Left ventricle myocardium inferior (tissue), 1 donor: Measurements from ENCODE around the gene MTUS2. TPM values are rescaled to one million over a fixed set of nuclear protein-coding genes. Genes with fewer than 3 reads are reported as not detected.

Experiments
- DNase-seq: peaks from one replicate; pipeline ENCODE4 v3.0.0-alpha.2; 2020
- H3K27ac ChIP-seq: fragments of 200-600 bp; replicated peaks from 2 replicates; pipeline ENCODE4 v1.8.0; 2021
- H3K27me3 ChIP-seq: fragments of 200-600 bp; 2 replicates; pipeline ENCODE4 v1.8.0; 2021; ENCODE audit warnings: low read depth
- H3K36me3 ChIP-seq: fragments of 200-600 bp; 2 replicates; pipeline ENCODE4 v1.8.0; 2021
- H3K4me1 ChIP-seq: fragments of 200-600 bp; 2 replicates; pipeline ENCODE4 v1.8.0; 2021
- H3K4me3 ChIP-seq: fragments of 200-600 bp; 2 replicates; pipeline ENCODE4 v1.8.0; 2021; ENCODE audit warnings: mild to moderate bottlenecking, moderate library complexity
- H3K9me3 ChIP-seq: fragments of 200-600 bp; replicated peaks from 2 replicates; pipeline ENCODE4 v1.8.0; 2021
- intact Hi-C: fragments of 100-400 bp; cut with micrococcal nuclease; formaldehyde crosslinking; loops from one replicate; pipeline ENCODE4 v1.11.0; 2022
- total RNA-seq: library from RNA; stranded (reverse); fragmentation: NEBNext Ultra II Directional; extraction: Animal tissue kit (Norgen Biotek cat#: 25700); gene quantifications from one replicate; pipeline ENCODE4 v1.2.1, GENCODE V29; 2021
- TF ChIP-seq, protein P1 (sequence below): fragments of 200-600 bp; IDR thresholded peaks from 2 replicates; pipeline ENCODE4 v1.8.0; 2021; ENCODE audit warnings: antibody characterized with exemption, mild to moderate bottlenecking, borderline replicate concordance
- donor health status: DM: no; HTN: yes; CAD: no; lungs with severe emphysema.

Gene MTUS2
- total RNA-seq, 1 donor from 2014 or later, result 101 TPM

DNA sequence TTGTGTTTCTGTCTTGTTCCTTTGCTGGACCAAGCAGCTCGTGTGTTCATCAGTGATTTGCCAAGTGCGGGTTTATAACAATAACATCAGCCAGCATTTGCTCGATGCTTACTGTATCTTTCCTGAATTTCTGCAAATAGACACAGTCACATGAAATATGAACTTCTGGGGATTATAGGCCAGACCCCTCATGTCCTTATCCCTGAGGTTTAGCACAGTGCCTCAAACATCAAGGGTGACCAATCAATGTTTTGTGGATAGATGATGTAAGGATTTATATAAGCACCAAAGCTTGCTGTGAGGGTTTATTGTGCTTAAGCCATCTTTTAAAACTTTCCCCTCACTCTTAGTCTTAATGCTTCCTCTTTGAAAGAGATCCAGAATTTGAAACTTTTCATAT is 451.5 kb downstream of the MTUS2 start:
- Histone ChIP-seq H3K4me3 (no peak overlapping the region), H3K36me3 (no peaks in the 10 kb centered on the region), H3K27ac (no peak overlapping the region), H3K4me1 (no peaks in the 10 kb centered on the region), H3K27me3 (no peaks in the 10 kb centered on the region), H3K9me3 (no peaks in the 10 kb centered on the region)
- TF ChIP-seq, protein P1, sequence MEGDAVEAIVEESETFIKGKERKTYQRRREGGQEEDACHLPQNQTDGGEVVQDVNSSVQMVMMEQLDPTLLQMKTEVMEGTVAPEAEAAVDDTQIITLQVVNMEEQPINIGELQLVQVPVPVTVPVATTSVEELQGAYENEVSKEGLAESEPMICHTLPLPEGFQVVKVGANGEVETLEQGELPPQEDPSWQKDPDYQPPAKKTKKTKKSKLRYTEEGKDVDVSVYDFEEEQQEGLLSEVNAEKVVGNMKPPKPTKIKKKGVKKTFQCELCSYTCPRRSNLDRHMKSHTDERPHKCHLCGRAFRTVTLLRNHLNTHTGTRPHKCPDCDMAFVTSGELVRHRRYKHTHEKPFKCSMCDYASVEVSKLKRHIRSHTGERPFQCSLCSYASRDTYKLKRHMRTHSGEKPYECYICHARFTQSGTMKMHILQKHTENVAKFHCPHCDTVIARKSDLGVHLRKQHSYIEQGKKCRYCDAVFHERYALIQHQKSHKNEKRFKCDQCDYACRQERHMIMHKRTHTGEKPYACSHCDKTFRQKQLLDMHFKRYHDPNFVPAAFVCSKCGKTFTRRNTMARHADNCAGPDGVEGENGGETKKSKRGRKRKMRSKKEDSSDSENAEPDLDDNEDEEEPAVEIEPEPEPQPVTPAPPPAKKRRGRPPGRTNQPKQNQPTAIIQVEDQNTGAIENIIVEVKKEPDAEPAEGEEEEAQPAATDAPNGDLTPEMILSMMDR, result no peak
- intact Hi-C loops, result no loop called here
- no peak for DNase-seq

DNA sequence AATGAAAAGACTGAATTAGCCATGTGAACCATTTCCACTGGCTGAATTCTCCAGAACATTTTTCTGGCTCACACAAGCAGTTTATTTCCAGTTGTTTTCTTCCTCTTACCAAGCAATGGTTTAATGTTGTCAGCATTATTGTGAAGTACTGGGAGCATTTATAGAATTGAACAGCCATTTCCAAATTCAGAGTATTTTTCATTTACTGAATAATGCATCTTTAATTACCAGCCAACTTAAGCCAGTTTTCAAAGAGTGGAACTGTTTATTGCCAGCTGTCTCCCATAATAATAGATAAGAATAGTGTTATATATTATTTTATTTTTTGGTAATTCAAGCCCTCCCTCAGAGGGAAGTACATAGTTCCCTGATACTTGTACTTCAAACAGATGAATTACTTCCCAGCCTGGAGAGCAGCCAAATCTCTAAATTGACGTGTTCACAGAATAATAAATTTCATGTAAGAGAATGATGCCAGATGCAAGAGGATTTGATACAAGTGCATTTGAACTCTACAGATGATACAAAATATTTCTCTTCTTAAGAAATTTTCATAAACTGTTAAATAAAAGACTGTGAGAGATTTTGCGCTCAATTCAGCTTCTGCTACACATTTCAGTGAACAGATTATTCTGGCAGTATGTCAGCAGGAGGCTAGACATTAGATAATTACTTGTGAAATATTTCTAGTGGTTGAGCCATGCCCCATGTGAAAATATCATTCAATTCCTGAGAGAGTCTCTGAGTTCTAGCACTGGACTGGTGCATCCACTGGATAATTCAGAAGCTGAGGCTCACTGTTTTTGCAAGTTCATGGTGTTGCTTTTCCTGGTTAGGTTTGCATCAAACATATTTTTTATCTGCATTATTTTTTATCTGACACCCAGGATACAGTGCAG is 459.5 kb downstream of the MTUS2 start:
- Histone ChIP-seq H3K4me3 (no peak overlapping the region), H3K27me3 (no peaks in the 10 kb centered on the region), H3K9me3 (no peaks in the 10 kb centered on the region), H3K36me3 (no peaks in the 10 kb centered on the region), H3K4me1 (peaks cover 14% of the 10 kb centered on the region), H3K27ac (no peak overlapping the region)
- TF ChIP-seq, protein P1, result no peak
- no peak for DNase-seq
- intact Hi-C loops, result no loop called here

DNA sequence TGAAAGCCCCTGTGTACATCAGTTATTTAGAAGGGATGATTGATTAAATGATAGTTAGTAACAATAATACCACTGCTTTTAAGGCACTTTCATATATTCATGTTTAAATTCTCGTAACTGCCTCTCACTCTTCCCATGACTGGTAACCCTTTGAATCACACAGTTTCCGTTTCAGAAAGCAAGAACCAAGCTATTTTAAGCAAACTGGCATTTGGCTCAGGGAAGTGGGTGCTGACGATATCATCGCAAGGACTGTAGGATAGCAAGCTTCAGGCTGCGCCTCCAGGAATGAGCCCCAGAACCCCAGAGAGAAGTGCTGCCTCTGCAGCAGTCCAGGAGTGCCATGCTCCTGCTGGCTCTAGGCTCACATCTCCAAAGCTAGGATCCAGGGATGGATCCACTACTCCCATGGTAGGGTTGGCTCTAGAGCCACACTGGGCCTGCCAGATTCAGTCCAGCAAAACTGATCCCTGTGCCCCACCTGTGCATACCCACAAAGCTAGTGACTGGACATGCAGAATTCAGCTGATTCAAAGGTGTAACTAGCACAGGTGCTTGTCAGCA is 461.9 kb downstream of the MTUS2 start:
- H3K36me3 ChIP-seq, result no peaks in the 10 kb centered on the region
- TF ChIP-seq, protein P1, result no peak
- H3K4me3 ChIP-seq, result no peak overlapping the region
- no peak overlapping the region for H3K27ac ChIP-seq
- peaks cover 14% of the 10 kb centered on the region for H3K4me1 ChIP-seq
- intact Hi-C loops, result no loop called here
- H3K27me3 ChIP-seq, result no peaks in the 10 kb centered on the region
- DNase-seq, result no peak
- H3K9me3 ChIP-seq, result no peaks in the 10 kb centered on the region

DNA sequence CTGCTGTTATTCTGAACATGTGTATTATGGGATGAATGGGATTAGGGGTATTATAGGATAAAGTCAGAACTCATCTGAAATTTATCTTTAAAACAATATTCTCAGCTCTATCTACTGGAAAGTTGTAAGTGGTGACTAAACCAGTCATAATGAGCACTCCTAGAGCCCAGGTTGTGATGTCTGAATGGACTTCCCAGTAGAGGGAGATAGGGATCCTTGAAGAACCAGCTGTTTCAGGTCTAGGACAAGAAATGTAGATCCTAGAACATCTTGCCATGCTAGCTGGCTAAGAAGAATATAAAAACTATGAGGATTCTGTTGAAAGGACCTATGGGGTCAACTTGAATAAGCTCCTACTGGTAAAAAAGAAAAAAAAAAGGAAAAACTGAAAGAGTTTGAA is 464.6 kb downstream of the MTUS2 start:
- Histone ChIP-seq H3K27ac (no peak overlapping the region), H3K9me3 (no peaks in the 10 kb centered on the region), H3K27me3 (no peaks in the 10 kb centered on the region), H3K4me1 (peaks cover 10% of the 10 kb centered on the region), H3K36me3 (no peaks in the 10 kb centered on the region), H3K4me3 (no peak overlapping the region)
- intact Hi-C loops, result no loop called here
- no peak for DNase-seq
- TF ChIP-seq, protein P1, result no peak

DNA sequence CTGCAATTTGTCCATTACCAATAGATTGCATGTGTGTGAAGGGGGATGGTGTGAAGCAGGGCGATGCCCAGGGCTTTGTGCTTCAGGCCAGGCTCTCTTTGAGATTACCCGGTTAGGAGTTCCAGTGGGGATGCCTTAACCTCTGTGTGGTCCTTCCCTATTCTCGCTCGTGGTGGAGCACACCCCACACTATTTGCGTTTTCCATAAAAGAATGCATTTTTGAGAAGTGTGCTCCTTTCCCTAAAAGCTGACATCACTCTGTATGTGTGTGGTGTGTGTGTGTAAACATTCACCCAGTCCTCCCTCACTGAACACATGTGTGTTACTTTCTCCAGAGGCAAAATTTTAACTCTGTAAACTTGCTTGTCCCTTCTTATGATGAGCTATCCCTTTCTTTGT is 467.1 kb downstream of the MTUS2 start:
- Histone ChIP-seq H3K27me3 (no peaks in the 10 kb centered on the region), H3K27ac (no peak overlapping the region)
- intact Hi-C loops, result no loop called here

More for the DNA sequence above, 467.1 kb downstream of the MTUS2 start:
- no peak for DNase-seq
- TF ChIP-seq, protein P1, result no peak
- H3K36me3 ChIP-seq, result no peaks in the 10 kb centered on the region
- no peaks in the 10 kb centered on the region for H3K9me3 ChIP-seq
- no peak overlapping the region for H3K4me3 ChIP-seq
- no peaks in the 10 kb centered on the region for H3K4me1 ChIP-seq
